ENCODE measurements around the gene GRHL1.

The GRHL1 gene

GRCh38 chr2:10017313-10017941 lies 65.9 kb downstream of the GRHL1 start:
- ChIA-PET POLR2A (no interaction called here), CTCF (interaction anchor here (1.4 kb wide), 1 partner anchor 33 kb away, joined by 4 read pairs; no protein-coding TSS in a partner anchor)
- Histone ChIP-seq H3K36me3 (ENCODE audit: control insufficient read depth in 2 of 2, insufficient read depth in 1 of 2, low read length in 2 of 2) (no peaks in the 10 kb centered on the region), H3K4me1 (ENCODE audit: control insufficient read depth, insufficient read depth, low read length) (no peaks in the 10 kb centered on the region), H3K27ac (ENCODE audit: extremely low read depth, low read depth, low read length) (no peak overlapping the region), H3K4me3 (ENCODE audit: low read depth, low read length) (no peak overlapping the region), H3K9me3 (ENCODE audit: control insufficient read depth, insufficient read depth, low read depth, low read length) (no peaks in the 10 kb centered on the region)
- TF ChIP-seq ZNF26 (tag by site-specific recombination; IDR thresholded peaks at IDR 0.05) (peak; percentile 93), ZNF214 (tag by site-specific recombination; IDR thresholded peaks at IDR 0.05; ENCODE audit: borderline replicate concordance) (no peak)

GRCh38 chr2:10019174-10019573 lies 67.7 kb downstream of the GRHL1 start:
- TF ChIP-seq HOXD13 (CRISPR knock-in tag; IDR thresholded peaks at IDR 0.05; ENCODE audit: borderline replicate concordance) (peak; percentile 60; the same call in 1 of the 2 replicates), INSM2 (tag by site-specific recombination; IDR thresholded peaks at IDR 0.05) (no peak)
- ChIA-PET POLR2A (no interaction called here), CTCF (interaction anchor here (0.6 to 1.0 kb wide), 2 partner anchors 223 to 547 kb away, joined by 3 read pairs; no protein-coding TSS in a partner anchor)
- Histone ChIP-seq H3K4me3 (ENCODE audit: low read depth, low read length) (no peak overlapping the region), H3K4me1 (ENCODE audit: control insufficient read depth, insufficient read depth, low read length) (no peaks in the 10 kb centered on the region), H3K27ac (ENCODE audit: extremely low read depth, low read depth, low read length) (no peak overlapping the region), H3K9me3 (ENCODE audit: control insufficient read depth, insufficient read depth, low read depth, low read length) (no peaks in the 10 kb centered on the region), H3K36me3 (ENCODE audit: control insufficient read depth in 2 of 2, insufficient read depth in 1 of 2, low read length in 2 of 2) (no peaks in the 10 kb centered on the region)

GRCh38 chr2:10019602-10020400 lies 68.3 kb downstream of the GRHL1 start:
- H3K27ac ChIP-seq (ENCODE audit: extremely low read depth, low read depth, low read length): no peak overlapping the region
- TF ChIP-seq ZNF280D (tag by site-specific recombination; IDR thresholded peaks at IDR 0.05) (no peak), ZNF830 (tag by site-specific recombination; IDR thresholded peaks at IDR 0.05; ENCODE audit: low read depth) (no peak), ZNF692 (tag by site-specific recombination; IDR thresholded peaks at IDR 0.05) (no peak), ZNF362 (tag by site-specific recombination; IDR thresholded peaks at IDR 0.05) (no peak), ZNF501 (tag by site-specific recombination; IDR thresholded peaks at IDR 0.05) (no peak), ZNF239 (tag by site-specific recombination; IDR thresholded peaks at IDR 0.05) (no peak), ZNF133 (tag by site-specific recombination; IDR thresholded peaks at IDR 0.05) (no peak), FEZF1 (tag by site-specific recombination; IDR thresholded peaks at IDR 0.05) (no peak), ZNF184 (tag by site-specific recombination; IDR thresholded peaks at IDR 0.05) (no peak), ZNF792 (tag by site-specific recombination; IDR thresholded peaks at IDR 0.05) (no peak), INSM2 (tag by site-specific recombination; IDR thresholded peaks at IDR 0.05) (no peak), ZNF366 (tag by site-specific recombination; conservative IDR thresholded peaks at IDR 0.05) (no peak)
- no peaks in the 10 kb centered on the region for H3K4me1 ChIP-seq (ENCODE audit: control insufficient read depth, insufficient read depth, low read length)
- ChIA-PET CTCF (interaction anchor here (1.0 kb wide), 1 partner anchor 223 kb away, joined by 3 read pairs; no protein-coding TSS in a partner anchor), POLR2A (interaction anchor here (1.0 kb wide), 1 partner anchor 38 kb away, joined by 3 read pairs; no protein-coding TSS in a partner anchor)
- H3K36me3 ChIP-seq (ENCODE audit: control insufficient read depth in 2 of 2, insufficient read depth in 1 of 2, low read length in 2 of 2): no peaks in the 10 kb centered on the region
- no peak overlapping the region for H3K4me3 ChIP-seq (ENCODE audit: low read depth, low read length)
- no peaks in the 10 kb centered on the region for H3K9me3 ChIP-seq (ENCODE audit: control insufficient read depth, insufficient read depth, low read depth, low read length)
